GM18907 (cell line): ENCODE results near the gene DNAJA2.

Experiments
- ATAC-seq: cut with Tn5 transposase; IDR thresholded peaks from one replicate; pipeline ENCODE4 v1.9.1; 2021; ENCODE audit warnings: mild to moderate bottlenecking, moderate library complexity; ENCODE audit not compliant: unreplicated experiment

Gene DNAJA2

GRCh38 chr16:46929378-46930332, 43.8 kb downstream of the DNAJA2 start:
- peak; percentile 83 for ATAC-seq

- ATAC-seq: no peak
These were observed 44.7 kb downstream of the DNAJA2 start for GRCh38 chr16:46928811-46929210.

- no peak for ATAC-seq
These were observed 46.2 kb downstream of the DNAJA2 start for GRCh38 chr16:46927273-46927672.

- ATAC-seq: no peak
These were observed 46.8 kb downstream of the DNAJA2 start for GRCh38 chr16:46926470-46927225.

GRCh38 chr16:46924402-46924801, 49.1 kb downstream of the DNAJA2 start:
- no peak for ATAC-seq

GRCh38 chr16:46923513-46924295, 49.8 kb downstream of the DNAJA2 start:
- no peak for ATAC-seq

- no peak for ATAC-seq
These were observed 51.2 kb downstream of the DNAJA2 start for GRCh38 chr16:46922239-46922638.

GRCh38 chr16:46920402-46921068, 52.9 kb downstream of the DNAJA2 start:
- no peak for ATAC-seq

GRCh38 chr16:46918905-46919792, 54.3 kb downstream of the DNAJA2 start:
- ATAC-seq: peak; percentile 93

- ATAC-seq: no peak
These were observed 55.1 kb downstream of the DNAJA2 start for GRCh38 chr16:46918400-46918799.

GRCh38 chr16:46916980-46917379, 56.5 kb downstream of the DNAJA2 start:
- ATAC-seq: no peak

GRCh38 chr16:46915483-46916025, 57.9 kb downstream of the DNAJA2 start:
- no peak for ATAC-seq

GRCh38 chr16:46914556-46915201, 58.8 kb downstream of the DNAJA2 start:
- no peak for ATAC-seq

- ATAC-seq: no peak
These were observed 61.8 kb downstream of the DNAJA2 start for GRCh38 chr16:46911650-46912049.

GRCh38 chr16:46911038-46911437, 62.4 kb downstream of the DNAJA2 start:
- peak; percentile 77 for ATAC-seq

- ATAC-seq: no peak
These were observed 64.7 kb downstream of the DNAJA2 start for GRCh38 chr16:46908540-46909372.

- ATAC-seq: no peak
These were observed 66.3 kb downstream of the DNAJA2 start for GRCh38 chr16:46907061-46907774.
